K562 (cell line): ENCODE data around the gene TLNRD1. TPM values are rescaled to one million over a fixed set of nuclear protein-coding genes. Genes with fewer than 3 reads are reported as not detected.

Experiments used
- ATAC-seq: fragments of 200-7000 bp; cut with Tn5 transposase; 3 replicates; pipeline ENCODE4 v1.9.1; 2020; ENCODE audit warnings: moderate library complexity
- BruUV-seq: library from RNA; stranded (reverse); fragments of 400-500 nt; replicated peaks from 2 replicates; lab custom pipeline; 2021; lab: Mats Ljungman, UMichigan
- CTCF ChIA-PET: fragments of 300-600 bp; formaldehyde crosslinking; extraction: SDS; loops from one replicate; lab custom pipeline; 2021; ENCODE audit warnings: low intra/inter-chr PET ratio; lab: Yijun Ruan, JAX
- POLR2A ChIA-PET: fragments of 300-600, 350-650 bp; sonication (Branson Sonifier 250); formaldehyde crosslinking; extraction: SDS; loops from one replicate; lab custom pipeline; 2021; ENCODE audit warnings: antibody characterized with exemption, inconsistent platforms; lab: Yijun Ruan, JAX
- DNase-seq, 4 experiments: peaks; one replicate each; pipeline versions ENCODE4 v3.0.0 to v3.0.0-alpha.2; 2011 to 2018; ENCODE audit warnings: low spot score in 3 of 4, mixed read lengths in 3 of 4; ENCODE audit errors: extremely low read depth in 1 of 4
- FAIRE-seq: peaks from 2 replicates; lab custom pipeline; 2011; peaks lifted over from hg19 to GRCh38; lab: Jason Lieb, UNC
- H2AFZ ChIP-seq: 2 replicates; pipeline ENCODE4 v1.6.0; 2011; ENCODE audit warnings: low read depth, low read length, control low read depth, inconsistent platforms
- H3K27ac ChIP-seq: fragments of 200-600 bp; 3 replicates; pipeline ENCODE4 v1.8.0; 2011; ENCODE audit warnings: low read depth, mild to moderate bottlenecking, control low read depth, inconsistent platforms, low read length, moderate library complexity, mixed read lengths; ENCODE audit errors: extremely low read depth
- H3K27me3 ChIP-seq, 2 experiments: fragments of 300-600 bp in 1 of 2; 2 replicates in 1 of 2; 3 replicates in 1 of 2; pipeline versions ENCODE4 v1.6.0 to v1.8.0; 2011; ENCODE audit warnings: inconsistent platforms in 2 of 2, low read length in 2 of 2, mild to moderate bottlenecking in 1 of 2, mixed read lengths in 1 of 2, moderate library complexity in 1 of 2; ENCODE audit not compliant: control insufficient read depth in 2 of 2, insufficient read depth in 2 of 2
- H3K36me3 ChIP-seq: fragments of 300-600 bp; 3 replicates; pipeline ENCODE4 v1.8.0; 2011; ENCODE audit warnings: mild to moderate bottlenecking, low read length, inconsistent platforms; ENCODE audit not compliant: control insufficient read depth, insufficient read depth
- H3K4me1 ChIP-seq, 2 experiments: fragments of 200-600 bp in 1 of 2; replicated peaks in 1 of 2; 2 replicates in 1 of 2; 3 replicates in 1 of 2; pipeline versions ENCODE4 v1.5.1 to v1.8.0; 2011; ENCODE audit warnings: inconsistent platforms in 2 of 2, low read length in 2 of 2, mild to moderate bottlenecking in 1 of 2, mixed read lengths in 1 of 2, moderate library complexity in 1 of 2; ENCODE audit not compliant: control insufficient read depth in 2 of 2, insufficient read depth in 2 of 2
- H3K4me2 ChIP-seq: 2 replicates; pipeline ENCODE4 v1.6.1; 2011; ENCODE audit warnings: low read length, control low read depth, inconsistent platforms, mixed read lengths; ENCODE audit not compliant: insufficient read depth
- H3K4me3 ChIP-seq: fragments of 200-600 bp; sonication (generic), shearing (Covaris generic); 2 replicates; pipeline ENCODE4 v1.5.1; 2016; ENCODE audit warnings: control low read depth, inconsistent platforms
- H3K79me2 ChIP-seq: fragments of 200-600 bp; 3 replicates; pipeline ENCODE4 v1.8.0; 2011; ENCODE audit warnings: low read length, inconsistent platforms; ENCODE audit not compliant: control insufficient read depth, insufficient read depth
- H3K9ac ChIP-seq, 2 experiments: 2 replicates each; pipeline versions ENCODE4 v1.6.0 to v1.6.1; 2011; ENCODE audit warnings: low read depth in 2 of 2, low read length in 2 of 2, control low read depth in 1 of 2, inconsistent platforms in 1 of 2, mild to moderate bottlenecking in 1 of 2, mixed read lengths in 1 of 2; ENCODE audit not compliant: insufficient read depth in 1 of 2
- H3K9me1 ChIP-seq: one replicate; pipeline ENCODE4 v1.6.0; 2011; ENCODE audit warnings: inconsistent platforms, mild to moderate bottlenecking, low read length, moderate library complexity; ENCODE audit not compliant: control insufficient read depth, insufficient read depth
- H3K9me3 ChIP-seq: replicated peaks from 2 replicates; pipeline ENCODE4 v1.5.1; 2011; ENCODE audit warnings: low read depth, low read length, inconsistent platforms; ENCODE audit not compliant: control insufficient read depth, insufficient read depth
- H4K20me1 ChIP-seq: replicated peaks from 2 replicates; pipeline ENCODE4 v1.6.1; 2011; ENCODE audit warnings: low read length, inconsistent platforms, mixed read lengths; ENCODE audit not compliant: control insufficient read depth, insufficient read depth
- CEBPB ChIP-seq: fragments of 450-650 bp; IDR thresholded peaks from 2 replicates; pipeline ENCODE4 v1.6.1; 2016; ENCODE audit warnings: missing genetic modification characterization, missing compliant biosample characterization
- GABPB2 ChIP-seq: fragments of 250-450 bp; sonication (Bioruptor Pico); conservative IDR thresholded peaks from 2 replicates; pipeline ENCODE4 v1.5.1; 2021; ENCODE audit warnings: mild to moderate bottlenecking
- KLF1 ChIP-seq: fragments of 450-650 bp; IDR thresholded peaks from 2 replicates; pipeline ENCODE4 v1.6.1; 2016; ENCODE audit warnings: missing genetic modification characterization, missing compliant biosample characterization
- TCFL5 ChIP-seq: fragments of 250-450 bp; sonication (Bioruptor Pico); conservative IDR thresholded peaks from 2 replicates; pipeline ENCODE4 v1.6.1; 2021; ENCODE audit warnings: mild to moderate bottlenecking, moderate library complexity, matching md5 sums
- WGBS: fragments of 100-300 bp; shearing (Covaris generic); methylation state at CpG from one replicate; pipeline ENCODE4 v1.1.6; 2016; ENCODE audit warnings: low coverage, mixed read lengths; ENCODE audit not compliant: insufficient coverage; ENCODE audit errors: missing lambda C conversion rate; 5-methylcytosine and 5-hydroxymethylcytosine counted together
- in situ Hi-C: fragments of 300-500 bp; cut with MboI; formaldehyde crosslinking; loops from 4 replicates; pipeline ENCODE4 v1.15.0; 2018; ENCODE audit warnings: inconsistent platforms, mixed read lengths
- intact Hi-C: fragments of 100-400 bp; cut with micrococcal nuclease; formaldehyde crosslinking; loops from 2 replicates; pipeline ENCODE4 v1.14.2; 2022
- polyA plus RNA-seq, 8 experiments: library from polyadenylated mRNA; depleted of rRNA in 4 of 8; stranded (reverse) in 5 of 8; unstranded in 3 of 8; fragments of >200 nt; fragmentation: Nextera tagmentation in 2 of 8; fragmentation: Illumina TruSeq in 1 of 8; extraction: Ambion mirVana in 2 of 8; extraction: Trizol in 1 of 8; gene quantifications; 2 replicates each; pipeline versions ENCODE4 v1.2.1 to v1.2.3, GENCODE V29; 2011 to 2014; ENCODE audit warnings: inconsistent platforms in 1 of 8, missing spikeins in 1 of 8
- total RNA-seq, 7 experiments: library from RNA; depleted of rRNA in 6 of 7; stranded (reverse); fragments of >200 nt in 6 of 7; fragmentation: Illumina TruSeq in 2 of 7; extraction: Trizol in 2 of 7; gene quantifications; 2 replicates each; pipeline versions ENCODE4 v1.2.1 to v1.2.3, GENCODE V29; 2011 to 2021; ENCODE audit warnings: low replicate concordance in 1 of 7
- TF ChIP-seq, protein P1 (sequence below): sonication (generic); formaldehyde crosslinking; IDR thresholded peaks from 2 replicates; pipeline ENCODE4 v1.8.1; 2023; ENCODE audit warnings: mild to moderate bottlenecking, missing genetic modification reagents
- TF ChIP-seq, protein P2 (sequence below): fragments of 200-800 bp; sonication (Bioruptor generic); IDR thresholded peaks from 2 replicates; pipeline ENCODE4 v1.6.1; 2016; ENCODE audit warnings: missing genetic modification characterization, missing compliant biosample characterization
- TF ChIP-seq, protein P3 (sequence below): fragments of 250-450 bp; sonication (Bioruptor Pico); IDR thresholded peaks from 2 replicates; pipeline ENCODE4 v1.8.0; 2022; ENCODE audit warnings: inconsistent platforms

The TLNRD1 gene
- total and polyA plus RNA-seq, 9 of the 15 experiments (the other 6 are each of a cell fraction or from before 2014, with no cell fraction given) = 1.1 to 33.1 (median 5.7) TPM

DNA sequence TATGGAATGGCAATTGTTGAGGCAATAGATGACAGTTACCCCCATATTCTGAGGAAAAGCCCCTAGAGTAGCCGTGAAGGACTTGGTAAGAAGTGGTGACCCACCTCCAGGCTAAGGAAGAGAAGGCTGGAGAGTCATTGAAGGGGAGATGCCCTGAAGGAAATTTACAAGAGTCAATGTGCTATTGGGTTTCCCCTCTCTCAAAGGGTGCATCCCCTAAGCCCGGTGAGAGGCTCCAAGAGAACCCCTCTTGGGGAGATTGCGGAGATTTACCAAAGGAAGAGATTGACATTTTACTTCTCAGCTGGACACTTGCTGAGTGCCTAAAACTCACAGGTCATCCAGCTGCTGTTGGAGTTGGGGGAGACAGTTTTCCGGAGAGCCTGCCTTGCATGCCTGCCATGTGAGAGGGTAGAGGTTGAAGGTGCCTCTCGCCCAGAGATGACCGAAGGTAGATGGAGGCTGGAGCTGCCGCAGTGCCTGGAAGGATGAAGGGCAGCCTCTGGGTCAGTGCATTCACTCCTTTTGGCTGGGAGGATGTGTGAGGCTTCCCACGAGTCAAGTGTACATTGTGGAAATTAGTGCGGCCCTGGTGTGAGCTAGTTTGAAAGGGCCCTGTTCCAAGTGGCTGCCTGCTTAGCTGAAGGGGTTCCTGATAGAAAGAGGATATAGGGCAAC is 41.8 kb upstream of the TLNRD1 start:
- intact Hi-C loops (no loop called here), in situ Hi-C loops (no loop called here)
- BruUV-seq = no TSS peak
- H3K9me3 ChIP-seq = no peaks in the 10 kb centered on the region
- H2AFZ ChIP-seq = no peak overlapping the region
- no peak overlapping the region for H3K9ac ChIP-seq
- H3K36me3 ChIP-seq = no peaks in the 10 kb centered on the region; the same call in 2 of the 3 replicates
- POLR2A ChIA-PET = interaction anchor here (0.6 kb wide), 1 partner anchor 204 kb away, joined by 3 read pairs; no protein-coding TSS in a partner anchor
- no peak overlapping the region for H3K4me2 ChIP-seq
- peaks cover 2 to 16% of the 10 kb centered on the region in 2 experiments; a peak in 3 of 5 replicates for H3K4me1 ChIP-seq
- H3K79me2 ChIP-seq = no peaks in the 10 kb centered on the region
- no peak for ATAC-seq
- H3K9me1 ChIP-seq = no peaks in the 10 kb centered on the region
- CTCF ChIA-PET = no interaction called here
- H3K4me3 ChIP-seq = no peak overlapping the region
- DNase-seq = no peak
- no peaks in the 10 kb centered on the region for H3K27me3 ChIP-seq
- no peak overlapping the region for H3K27ac ChIP-seq
- WGBS = 66% methylated on average over 9 of the region's 9 CpGs
- TF ChIP-seq, protein P1, sequence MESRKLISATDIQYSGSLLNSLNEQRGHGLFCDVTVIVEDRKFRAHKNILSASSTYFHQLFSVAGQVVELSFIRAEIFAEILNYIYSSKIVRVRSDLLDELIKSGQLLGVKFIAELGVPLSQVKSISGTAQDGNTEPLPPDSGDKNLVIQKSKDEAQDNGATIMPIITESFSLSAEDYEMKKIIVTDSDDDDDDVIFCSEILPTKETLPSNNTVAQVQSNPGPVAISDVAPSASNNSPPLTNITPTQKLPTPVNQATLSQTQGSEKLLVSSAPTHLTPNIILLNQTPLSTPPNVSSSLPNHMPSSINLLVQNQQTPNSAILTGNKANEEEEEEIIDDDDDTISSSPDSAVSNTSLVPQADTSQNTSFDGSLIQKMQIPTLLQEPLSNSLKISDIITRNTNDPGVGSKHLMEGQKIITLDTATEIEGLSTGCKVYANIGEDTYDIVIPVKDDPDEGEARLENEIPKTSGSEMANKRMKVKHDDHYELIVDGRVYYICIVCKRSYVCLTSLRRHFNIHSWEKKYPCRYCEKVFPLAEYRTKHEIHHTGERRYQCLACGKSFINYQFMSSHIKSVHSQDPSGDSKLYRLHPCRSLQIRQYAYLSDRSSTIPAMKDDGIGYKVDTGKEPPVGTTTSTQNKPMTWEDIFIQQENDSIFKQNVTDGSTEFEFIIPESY (CRISPR knock-in tag) = no peak
- TF ChIP-seq, protein P2, sequence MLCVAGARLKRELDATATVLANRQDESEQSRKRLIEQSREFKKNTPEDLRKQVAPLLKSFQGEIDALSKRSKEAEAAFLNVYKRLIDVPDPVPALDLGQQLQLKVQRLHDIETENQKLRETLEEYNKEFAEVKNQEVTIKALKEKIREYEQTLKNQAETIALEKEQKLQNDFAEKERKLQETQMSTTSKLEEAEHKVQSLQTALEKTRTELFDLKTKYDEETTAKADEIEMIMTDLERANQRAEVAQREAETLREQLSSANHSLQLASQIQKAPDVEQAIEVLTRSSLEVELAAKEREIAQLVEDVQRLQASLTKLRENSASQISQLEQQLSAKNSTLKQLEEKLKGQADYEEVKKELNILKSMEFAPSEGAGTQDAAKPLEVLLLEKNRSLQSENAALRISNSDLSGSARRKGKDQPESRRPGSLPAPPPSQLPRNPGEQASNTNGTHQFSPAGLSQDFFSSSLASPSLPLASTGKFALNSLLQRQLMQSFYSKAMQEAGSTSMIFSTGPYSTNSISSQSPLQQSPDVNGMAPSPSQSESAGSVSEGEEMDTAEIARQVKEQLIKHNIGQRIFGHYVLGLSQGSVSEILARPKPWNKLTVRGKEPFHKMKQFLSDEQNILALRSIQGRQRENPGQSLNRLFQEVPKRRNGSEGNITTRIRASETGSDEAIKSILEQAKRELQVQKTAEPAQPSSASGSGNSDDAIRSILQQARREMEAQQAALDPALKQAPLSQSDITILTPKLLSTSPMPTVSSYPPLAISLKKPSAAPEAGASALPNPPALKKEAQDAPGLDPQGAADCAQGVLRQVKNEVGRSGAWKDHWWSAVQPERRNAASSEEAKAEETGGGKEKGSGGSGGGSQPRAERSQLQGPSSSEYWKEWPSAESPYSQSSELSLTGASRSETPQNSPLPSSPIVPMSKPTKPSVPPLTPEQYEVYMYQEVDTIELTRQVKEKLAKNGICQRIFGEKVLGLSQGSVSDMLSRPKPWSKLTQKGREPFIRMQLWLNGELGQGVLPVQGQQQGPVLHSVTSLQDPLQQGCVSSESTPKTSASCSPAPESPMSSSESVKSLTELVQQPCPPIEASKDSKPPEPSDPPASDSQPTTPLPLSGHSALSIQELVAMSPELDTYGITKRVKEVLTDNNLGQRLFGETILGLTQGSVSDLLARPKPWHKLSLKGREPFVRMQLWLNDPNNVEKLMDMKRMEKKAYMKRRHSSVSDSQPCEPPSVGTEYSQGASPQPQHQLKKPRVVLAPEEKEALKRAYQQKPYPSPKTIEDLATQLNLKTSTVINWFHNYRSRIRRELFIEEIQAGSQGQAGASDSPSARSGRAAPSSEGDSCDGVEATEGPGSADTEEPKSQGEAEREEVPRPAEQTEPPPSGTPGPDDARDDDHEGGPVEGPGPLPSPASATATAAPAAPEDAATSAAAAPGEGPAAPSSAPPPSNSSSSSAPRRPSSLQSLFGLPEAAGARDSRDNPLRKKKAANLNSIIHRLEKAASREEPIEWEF (CRISPR knock-in tag) = no peak
- TF ChIP-seq TCFL5 (CRISPR knock-in tag) (no peak), CEBPB (tag) (no peak), GABPB2 (CRISPR knock-in tag) (no peak), KLF1 (tag) (no peak)
- TF ChIP-seq, protein P3, sequence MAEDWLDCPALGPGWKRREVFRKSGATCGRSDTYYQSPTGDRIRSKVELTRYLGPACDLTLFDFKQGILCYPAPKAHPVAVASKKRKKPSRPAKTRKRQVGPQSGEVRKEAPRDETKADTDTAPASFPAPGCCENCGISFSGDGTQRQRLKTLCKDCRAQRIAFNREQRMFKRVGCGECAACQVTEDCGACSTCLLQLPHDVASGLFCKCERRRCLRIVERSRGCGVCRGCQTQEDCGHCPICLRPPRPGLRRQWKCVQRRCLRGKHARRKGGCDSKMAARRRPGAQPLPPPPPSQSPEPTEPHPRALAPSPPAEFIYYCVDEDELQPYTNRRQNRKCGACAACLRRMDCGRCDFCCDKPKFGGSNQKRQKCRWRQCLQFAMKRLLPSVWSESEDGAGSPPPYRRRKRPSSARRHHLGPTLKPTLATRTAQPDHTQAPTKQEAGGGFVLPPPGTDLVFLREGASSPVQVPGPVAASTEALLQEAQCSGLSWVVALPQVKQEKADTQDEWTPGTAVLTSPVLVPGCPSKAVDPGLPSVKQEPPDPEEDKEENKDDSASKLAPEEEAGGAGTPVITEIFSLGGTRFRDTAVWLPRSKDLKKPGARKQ (CRISPR knock-in tag) = no peak
- H4K20me1 ChIP-seq = no peaks in the 10 kb centered on the region
- no peak for FAIRE-seq
